K562 (cell line): ENCODE data around the gene ESPN. TPM values are rescaled to one million over a fixed set of nuclear protein-coding genes. Genes with fewer than 3 reads are reported as not detected.

ENCODE experiments used
- ATAC-seq: fragments of 200-7000 bp; cut with Tn5 transposase; 3 replicates; pipeline ENCODE4 v1.9.1; 2020; ENCODE audit warnings: moderate library complexity
- BruUV-seq: library from RNA; stranded (reverse); fragments of 400-500 nt; replicated peaks from 2 replicates; lab custom pipeline; 2021; lab: Mats Ljungman, UMichigan
- CTCF ChIA-PET: fragments of 300-600 bp; formaldehyde crosslinking; extraction: SDS; loops from one replicate; lab custom pipeline; 2021; ENCODE audit warnings: low intra/inter-chr PET ratio; lab: Yijun Ruan, JAX
- POLR2A ChIA-PET: fragments of 300-600, 350-650 bp; sonication (Branson Sonifier 250); formaldehyde crosslinking; extraction: SDS; loops from one replicate; lab custom pipeline; 2021; ENCODE audit warnings: antibody characterized with exemption, inconsistent platforms; lab: Yijun Ruan, JAX
- DNase-seq, 4 experiments: peaks; one replicate each; pipeline versions ENCODE4 v3.0.0 to v3.0.0-alpha.2; 2011 to 2018; ENCODE audit warnings: low spot score in 3 of 4, mixed read lengths in 3 of 4; ENCODE audit errors: extremely low read depth in 1 of 4
- FAIRE-seq: peaks from 2 replicates; lab custom pipeline; 2011; peaks lifted over from hg19 to GRCh38; lab: Jason Lieb, UNC
- H2AFZ ChIP-seq: 2 replicates; pipeline ENCODE4 v1.6.0; 2011; ENCODE audit warnings: low read depth, low read length, control low read depth, inconsistent platforms
- H3K27ac ChIP-seq: fragments of 200-600 bp; 3 replicates; pipeline ENCODE4 v1.8.0; 2011; ENCODE audit warnings: low read depth, mild to moderate bottlenecking, control low read depth, inconsistent platforms, low read length, moderate library complexity, mixed read lengths; ENCODE audit errors: extremely low read depth
- H3K27me3 ChIP-seq, 2 experiments: fragments of 300-600 bp in 1 of 2; 2 replicates in 1 of 2; 3 replicates in 1 of 2; pipeline versions ENCODE4 v1.6.0 to v1.8.0; 2011; ENCODE audit warnings: inconsistent platforms in 2 of 2, low read length in 2 of 2, mild to moderate bottlenecking in 1 of 2, mixed read lengths in 1 of 2, moderate library complexity in 1 of 2; ENCODE audit not compliant: control insufficient read depth in 2 of 2, insufficient read depth in 2 of 2
- H3K36me3 ChIP-seq: fragments of 300-600 bp; 3 replicates; pipeline ENCODE4 v1.8.0; 2011; ENCODE audit warnings: mild to moderate bottlenecking, low read length, inconsistent platforms; ENCODE audit not compliant: control insufficient read depth, insufficient read depth
- H3K4me1 ChIP-seq, 2 experiments: fragments of 200-600 bp in 1 of 2; replicated peaks in 1 of 2; 2 replicates in 1 of 2; 3 replicates in 1 of 2; pipeline versions ENCODE4 v1.5.1 to v1.8.0; 2011; ENCODE audit warnings: inconsistent platforms in 2 of 2, low read length in 2 of 2, mild to moderate bottlenecking in 1 of 2, mixed read lengths in 1 of 2, moderate library complexity in 1 of 2; ENCODE audit not compliant: control insufficient read depth in 2 of 2, insufficient read depth in 2 of 2
- H3K4me2 ChIP-seq: 2 replicates; pipeline ENCODE4 v1.6.1; 2011; ENCODE audit warnings: low read length, control low read depth, inconsistent platforms, mixed read lengths; ENCODE audit not compliant: insufficient read depth
- H3K4me3 ChIP-seq: fragments of 200-600 bp; sonication (generic), shearing (Covaris generic); 2 replicates; pipeline ENCODE4 v1.5.1; 2016; ENCODE audit warnings: control low read depth, inconsistent platforms
- H3K79me2 ChIP-seq: fragments of 200-600 bp; 3 replicates; pipeline ENCODE4 v1.8.0; 2011; ENCODE audit warnings: low read length, inconsistent platforms; ENCODE audit not compliant: control insufficient read depth, insufficient read depth
- H3K9ac ChIP-seq, 2 experiments: 2 replicates each; pipeline versions ENCODE4 v1.6.0 to v1.6.1; 2011; ENCODE audit warnings: low read depth in 2 of 2, low read length in 2 of 2, control low read depth in 1 of 2, inconsistent platforms in 1 of 2, mild to moderate bottlenecking in 1 of 2, mixed read lengths in 1 of 2; ENCODE audit not compliant: insufficient read depth in 1 of 2
- H3K9me1 ChIP-seq: one replicate; pipeline ENCODE4 v1.6.0; 2011; ENCODE audit warnings: inconsistent platforms, mild to moderate bottlenecking, low read length, moderate library complexity; ENCODE audit not compliant: control insufficient read depth, insufficient read depth
- H3K9me3 ChIP-seq: replicated peaks from 2 replicates; pipeline ENCODE4 v1.5.1; 2011; ENCODE audit warnings: low read depth, low read length, inconsistent platforms; ENCODE audit not compliant: control insufficient read depth, insufficient read depth
- H4K20me1 ChIP-seq: replicated peaks from 2 replicates; pipeline ENCODE4 v1.6.1; 2011; ENCODE audit warnings: low read length, inconsistent platforms, mixed read lengths; ENCODE audit not compliant: control insufficient read depth, insufficient read depth
- HBP1 ChIP-seq: fragments of 450-650 bp; formaldehyde crosslinking; IDR thresholded peaks from 2 replicates; pipeline ENCODE4 v1.4.0; 2022; ENCODE audit warnings: missing genetic modification characterization
- NRF1 ChIP-seq, 2 experiments: fragments of 450-650 bp; IDR thresholded peaks in 1 of 2; conservative IDR thresholded peaks in 1 of 2; 2 replicates each; pipeline ENCODE4 v1.6.1; 2014; ENCODE audit warnings: mild to moderate bottlenecking in 2 of 2
- VEZF1 ChIP-seq: fragments of 200-800 bp; sonication (Bioruptor generic); IDR thresholded peaks from 2 replicates; pipeline ENCODE4 v1.6.1; 2017; ENCODE audit warnings: missing genetic modification characterization, missing compliant biosample characterization
- ZBTB40 ChIP-seq, 2 experiments: fragments of 450-650 bp in 1 of 2; sonication (generic) in 1 of 2; formaldehyde crosslinking in 1 of 2; IDR thresholded peaks; 2 replicates each; pipeline versions ENCODE4 v1.7.1 to v1.9.0; 2016 to 2022; ENCODE audit warnings: inconsistent platforms in 1 of 2, mild to moderate bottlenecking in 1 of 2, missing genetic modification reagents in 1 of 2
- WGBS: fragments of 100-300 bp; shearing (Covaris generic); methylation state at CpG from one replicate; pipeline ENCODE4 v1.1.6; 2016; ENCODE audit warnings: low coverage, mixed read lengths; ENCODE audit not compliant: insufficient coverage; ENCODE audit errors: missing lambda C conversion rate; 5-methylcytosine and 5-hydroxymethylcytosine counted together
- in situ Hi-C: fragments of 300-500 bp; cut with MboI; formaldehyde crosslinking; loops from 4 replicates; pipeline ENCODE4 v1.15.0; 2018; ENCODE audit warnings: inconsistent platforms, mixed read lengths
- intact Hi-C: fragments of 100-400 bp; cut with micrococcal nuclease; formaldehyde crosslinking; loops from 2 replicates; pipeline ENCODE4 v1.14.2; 2022
- polyA plus RNA-seq, 8 experiments: library from polyadenylated mRNA; depleted of rRNA in 4 of 8; stranded (reverse) in 5 of 8; unstranded in 3 of 8; fragments of >200 nt; fragmentation: Nextera tagmentation in 2 of 8; fragmentation: Illumina TruSeq in 1 of 8; extraction: Ambion mirVana in 2 of 8; extraction: Trizol in 1 of 8; gene quantifications; 2 replicates each; pipeline versions ENCODE4 v1.2.1 to v1.2.3, GENCODE V29; 2011 to 2014; ENCODE audit warnings: inconsistent platforms in 1 of 8, missing spikeins in 1 of 8
- total RNA-seq, 7 experiments: library from RNA; depleted of rRNA in 6 of 7; stranded (reverse); fragments of >200 nt in 6 of 7; fragmentation: Illumina TruSeq in 2 of 7; extraction: Trizol in 2 of 7; gene quantifications; 2 replicates each; pipeline versions ENCODE4 v1.2.1 to v1.2.3, GENCODE V29; 2011 to 2021; ENCODE audit warnings: low replicate concordance in 1 of 7

ESPN gene
- total and polyA plus RNA-seq, 9 of the 15 experiments (the other 6 are each of a cell fraction or from before 2014, with no cell fraction given), result 0.07 to 1.2 (median 0.45) TPM; not detected in 3

GRCh38 chr1:6497215-6497866 is 72.8 kb downstream of the ESPN start:
- no peak for FAIRE-seq
- peak; percentile 44 to 52; a peak in 2 of 4 replicates for TF ChIP-seq NRF1 (conservative IDR thresholded peaks at IDR 0.05 in 1 of 2, IDR thresholded peaks at IDR 0.05 in 1 of 2)
- peak; percentile 88 for TF ChIP-seq ZBTB40 (IDR thresholded peaks at IDR 0.05)
- TF ChIP-seq ZBTB40 (CRISPR knock-in tag; IDR thresholded peaks at IDR 0.05), result peak; percentile 92
- peak; percentile 57 for TF ChIP-seq VEZF1
- TF ChIP-seq HBP1 (CRISPR knock-in tag), result no peak

More at GRCh38 chr1:6497215-6497866, 72.8 kb downstream of the ESPN start:
- Histone ChIP-seq H3K27ac (no peak overlapping the region), H3K79me2 (no peaks in the 10 kb centered on the region), H3K4me3 (no peak overlapping the region), H3K27me3 (peaks cover 47 to 77% of the 10 kb centered on the region in 2 experiments), H3K4me1 (peaks cover 0 to 48% of the 10 kb centered on the region in 2 experiments; a peak in 2 of 5 replicates), H3K36me3 (no peaks in the 10 kb centered on the region), H3K4me2 (no peak overlapping the region; the same call in 1 of the 2 replicates), H4K20me1 (peaks cover 40% of the 10 kb centered on the region), H2AFZ (no peak overlapping the region; the same call in 1 of the 2 replicates), H3K9me3 (no peaks in the 10 kb centered on the region), H3K9ac (peak overlapping the region in 1 of 2 experiments; percentile 72; a peak in 1 of 4 replicates), H3K9me1 (no peaks in the 10 kb centered on the region)
- BruUV-seq, result no TSS peak
- ATAC-seq (peak; percentile 46), DNase-seq (peak; percentile 46 to 99 (median 90))
- POLR2A ChIA-PET, result interaction anchor here (0.6 kb wide), 1 partner anchor 18 kb away, joined by 3 read pairs; no protein-coding TSS in a partner anchor
- intact Hi-C loops (no loop called here), in situ Hi-C loops (loop anchor here (10.0 to 25.0 kb wide), 2 partner anchors 137 to 715 kb away; no protein-coding TSS in a partner anchor)
- 4% methylated on average over 14 of the region's 74 CpGs for WGBS
- CTCF ChIA-PET, result interaction anchor here (0.6 kb wide), 1 partner anchor 251 kb away, joined by 3 read pairs; no protein-coding TSS in a partner anchor
